ENCODE data around the gene OR4P4. TPM values are rescaled to one million over a fixed set of nuclear protein-coding genes. Genes with fewer than 3 reads are reported as not detected.

Gene OR4P4
- total RNA-seq, result not detected

DNA sequence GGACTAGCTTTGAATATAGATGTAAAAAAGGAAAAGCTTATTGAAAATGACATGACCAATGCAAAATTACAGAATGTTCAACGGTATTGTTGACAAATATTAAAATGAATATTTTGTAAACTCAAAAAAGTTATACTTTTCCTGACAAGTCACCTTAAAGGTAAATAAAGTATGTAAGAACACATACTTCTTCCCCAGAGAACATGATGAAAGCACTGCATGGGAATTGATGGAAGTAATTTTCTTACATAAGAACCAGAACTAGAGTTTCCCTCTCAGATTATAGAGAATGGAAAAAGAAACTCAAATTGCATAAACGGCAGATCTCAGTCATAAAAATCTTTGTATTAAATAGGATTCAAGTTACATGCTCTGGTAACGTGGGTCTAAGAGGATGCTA is at the start of gene OR4P4:
Gene OR4P4 (plus strand): TSS at position 301 of the 400 bp plus-strand sequence.

GRCh38 chr11:55607545-55607944 is 27.4 kb upstream of the OR4P4 start, which contains the start of gene OR4C11:
OR4C11 (minus strand) TSS chr11:55607645; CDS start chr11:55604373, 3,272 bp downstream.

GRCh38 chr11:55648027-55648426 is 13.1 kb downstream of the OR4P4 start, which contains the start of gene OR4S2:
OR4S2 (plus strand) TSS chr11:55648327; CDS start chr11:55650904, 2,577 bp downstream.

DNA sequence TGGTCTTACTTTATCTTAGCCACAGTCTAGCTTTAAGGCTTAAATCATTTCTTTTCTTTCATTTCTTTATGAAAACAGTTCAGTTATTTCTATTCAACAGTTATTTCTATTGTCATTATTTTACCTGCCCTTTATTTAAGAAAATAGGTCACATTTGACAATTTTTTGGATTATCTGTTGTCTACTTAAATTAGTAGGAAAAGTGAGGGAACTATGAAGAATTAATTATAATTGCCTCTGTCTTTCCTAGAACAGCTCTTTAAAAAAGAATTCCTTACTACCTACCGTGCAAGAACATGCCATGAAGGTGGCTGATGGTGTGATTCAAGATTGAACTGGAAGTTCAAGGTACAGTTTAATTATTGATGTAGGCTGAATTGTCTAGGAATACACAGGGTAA is 27.0 kb downstream of the OR4P4 start, which contains the start of gene OR4C6:
Gene OR4C6 (plus strand): TSS at position 301 of the 400 bp plus-strand sequence. CDS start 2,966 bp downstream, outside the sequence.

Other genes starting within 250 kb of the OR4P4 start
- gene OR4C15, start 80.6 kb upstream of the OR4P4 start, total RNA-seq, result not detected
- not detected for gene OR4C16, start 63.0 kb upstream of the OR4P4 start, total RNA-seq
- not detected for gene OR4C11, start 27.5 kb upstream of the OR4P4 start, total RNA-seq
- not detected for gene OR4S2, start 13.2 kb downstream of the OR4P4 start, total RNA-seq
- not detected for gene OR4C6, start 27.1 kb downstream of the OR4P4 start, total RNA-seq
- not detected for gene OR5D13, start 138.3 kb downstream of the OR4P4 start, total RNA-seq
- not detected for gene OR5D14, start 160.4 kb downstream of the OR4P4 start, total RNA-seq
- gene OR5L1, start 176.3 kb downstream of the OR4P4 start, total RNA-seq, result not detected
- not detected for gene OR5D18, start 184.5 kb downstream of the OR4P4 start, total RNA-seq
- not detected for gene OR5L2, start 192.1 kb downstream of the OR4P4 start, total RNA-seq
- not detected for gene OR5D16, start 203.6 kb downstream of the OR4P4 start, total RNA-seq
- not detected for gene TRIM51, start 248.2 kb downstream of the OR4P4 start, total RNA-seq